Measurements from ENCODE around the gene ATP2A2. TPM values are rescaled to one million over a fixed set of nuclear protein-coding genes. Genes with fewer than 3 reads are reported as not detected.

The ATP2A2 gene
- total and polyA plus RNA-seq, 2 experiments from 2014 or later: 47.2 to 225 TPM

- no peak overlapping the region for H3K4me3 Mint-ChIP-seq
- ATAC-seq (no peak), DNase-seq (ENCODE audit: low spot score) (no peak)
- H3K36me3 Mint-ChIP-seq (ENCODE audit: low read depth): peaks cover 96% of the 10 kb centered on the region
- Histone ChIP-seq H2AFZ (no peak overlapping the region), H3K4me1 (ENCODE audit: insufficient read depth) (no peaks in the 10 kb centered on the region), H3K79me2 (replicated peaks; ENCODE audit: insufficient read depth) (no peaks in the 10 kb centered on the region), H3K9me2 (ENCODE audit: insufficient read depth) (no peaks in the 10 kb centered on the region), H4K20me1 (replicated peaks; ENCODE audit: insufficient read depth) (peaks cover 35% of the 10 kb centered on the region; the same call in 1 of the 2 replicates), H3K27me3 (ENCODE audit: insufficient read depth) (no peaks in the 10 kb centered on the region), H3K27ac (ENCODE audit: low read depth) (no peak overlapping the region), H3F3A (replicated peaks; ENCODE audit: low read depth) (peaks cover 19% of the 10 kb centered on the region), H3K4me2 (no peak overlapping the region), H3K4me3 (no peak overlapping the region), H3K36me3 (ENCODE audit: insufficient read depth) (peaks cover 76% of the 10 kb centered on the region)
- H3K27ac Mint-ChIP-seq: no peak overlapping the region; the same call in 1 of the 2 replicates
- no peaks in the 10 kb centered on the region for H3K9me3 Mint-ChIP-seq
- H3K4me1 Mint-ChIP-seq: no peaks in the 10 kb centered on the region
- peaks cover 10% of the 10 kb centered on the region for H3K27me3 Mint-ChIP-seq (ENCODE audit: insufficient read depth, low read depth, poor library complexity)
- TF ChIP-seq REST (IDR thresholded peaks at IDR 0.05; ENCODE audit: unreplicated experiment): no peak
- no peak for TF ChIP-seq EZH2phosphoT487 (IDR thresholded peaks at IDR 0.05; ENCODE audit: unreplicated experiment)
- no peak for TF ChIP-seq ZNF462 (CRISPR knock-in tag; IDR thresholded peaks at IDR 0.05)
- no peak for TF ChIP-seq ZNF331 (CRISPR knock-in tag; IDR thresholded peaks at IDR 0.05; ENCODE audit: low read depth)
- TF ChIP-seq NANOG (IDR thresholded peaks at IDR 0.05; ENCODE audit: borderline replicate concordance): no peak
- TF ChIP-seq POLR2AphosphoS5 (IDR thresholded peaks at IDR 0.05; ENCODE audit: low read depth): no peak
- TF ChIP-seq STAT1 (IDR thresholded peaks at IDR 0.05; ENCODE audit: unreplicated experiment): no peak
- no peak for TF ChIP-seq ETS1 (IDR thresholded peaks at IDR 0.05)
- no peak for TF ChIP-seq EZH2 (IDR thresholded peaks at IDR 0.05; ENCODE audit: low read depth, unreplicated experiment)
- TF ChIP-seq ZNF114 (CRISPR knock-in tag; IDR thresholded peaks at IDR 0.05): no peak
- TF ChIP-seq CREB1 (CRISPR knock-in tag; IDR thresholded peaks at IDR 0.05; ENCODE audit: low read depth): no peak
- no peak for TF ChIP-seq CTCF (conservative IDR thresholded peaks at IDR 0.05; ENCODE audit: low read depth in 2 of 2)
- TF ChIP-seq JUNB (IDR thresholded peaks at IDR 0.05; ENCODE audit: unreplicated experiment): no peak
These were observed 64.2 kb downstream of the ATP2A2 start for GRCh38 chr12:110345176-110345661.
